ENCODE measurements around the gene TUBA4A. TPM values are rescaled to one million over a fixed set of nuclear protein-coding genes. Genes with fewer than 3 reads are reported as not detected.

The TUBA4A gene
- total and polyA plus RNA-seq, 9 of the 15 experiments (the other 6 are each of a cell fraction or from before 2014, with no cell fraction given): 25.1 to 174 (median 42.4) TPM

DNA sequence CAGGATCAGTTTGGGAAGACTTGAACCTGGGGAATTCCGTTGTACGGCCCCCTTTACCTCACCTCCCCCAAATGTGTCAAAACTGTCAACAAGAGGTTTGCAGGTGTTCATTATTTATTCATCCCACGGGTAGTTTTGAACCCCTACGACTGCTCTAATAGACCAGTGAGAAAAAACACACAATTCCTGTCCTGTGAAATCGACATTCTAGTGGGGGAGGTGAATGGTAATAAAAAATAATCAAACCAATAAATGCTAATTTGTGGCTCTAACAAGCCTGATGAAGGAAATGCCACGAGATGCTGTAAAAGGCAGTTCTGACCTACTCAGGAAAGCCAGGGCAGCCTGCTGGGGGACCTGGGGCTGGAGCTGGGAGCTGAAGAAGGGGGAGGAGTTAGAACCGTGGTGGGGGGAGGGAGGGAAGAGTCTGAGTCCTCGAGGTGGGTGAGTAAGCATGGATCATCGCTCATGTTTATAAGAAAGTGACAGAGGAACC is 25.0 kb upstream of the TUBA4A start (continued):
- TF ChIP-seq, protein P1, sequence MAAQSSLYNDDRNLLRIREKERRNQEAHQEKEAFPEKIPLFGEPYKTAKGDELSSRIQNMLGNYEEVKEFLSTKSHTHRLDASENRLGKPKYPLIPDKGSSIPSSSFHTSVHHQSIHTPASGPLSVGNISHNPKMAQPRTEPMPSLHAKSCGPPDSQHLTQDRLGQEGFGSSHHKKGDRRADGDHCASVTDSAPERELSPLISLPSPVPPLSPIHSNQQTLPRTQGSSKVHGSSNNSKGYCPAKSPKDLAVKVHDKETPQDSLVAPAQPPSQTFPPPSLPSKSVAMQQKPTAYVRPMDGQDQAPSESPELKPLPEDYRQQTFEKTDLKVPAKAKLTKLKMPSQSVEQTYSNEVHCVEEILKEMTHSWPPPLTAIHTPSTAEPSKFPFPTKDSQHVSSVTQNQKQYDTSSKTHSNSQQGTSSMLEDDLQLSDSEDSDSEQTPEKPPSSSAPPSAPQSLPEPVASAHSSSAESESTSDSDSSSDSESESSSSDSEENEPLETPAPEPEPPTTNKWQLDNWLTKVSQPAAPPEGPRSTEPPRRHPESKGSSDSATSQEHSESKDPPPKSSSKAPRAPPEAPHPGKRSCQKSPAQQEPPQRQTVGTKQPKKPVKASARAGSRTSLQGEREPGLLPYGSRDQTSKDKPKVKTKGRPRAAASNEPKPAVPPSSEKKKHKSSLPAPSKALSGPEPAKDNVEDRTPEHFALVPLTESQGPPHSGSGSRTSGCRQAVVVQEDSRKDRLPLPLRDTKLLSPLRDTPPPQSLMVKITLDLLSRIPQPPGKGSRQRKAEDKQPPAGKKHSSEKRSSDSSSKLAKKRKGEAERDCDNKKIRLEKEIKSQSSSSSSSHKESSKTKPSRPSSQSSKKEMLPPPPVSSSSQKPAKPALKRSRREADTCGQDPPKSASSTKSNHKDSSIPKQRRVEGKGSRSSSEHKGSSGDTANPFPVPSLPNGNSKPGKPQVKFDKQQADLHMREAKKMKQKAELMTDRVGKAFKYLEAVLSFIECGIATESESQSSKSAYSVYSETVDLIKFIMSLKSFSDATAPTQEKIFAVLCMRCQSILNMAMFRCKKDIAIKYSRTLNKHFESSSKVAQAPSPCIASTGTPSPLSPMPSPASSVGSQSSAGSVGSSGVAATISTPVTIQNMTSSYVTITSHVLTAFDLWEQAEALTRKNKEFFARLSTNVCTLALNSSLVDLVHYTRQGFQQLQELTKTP (IDR thresholded peaks at IDR 0.05; ENCODE audit: low read depth in 1 of 2, partially characterized antibody in 2 of 2): peak in 1 of 2 experiments; percentile 30
- TF ChIP-seq PCBP1 (IDR thresholded peaks at IDR 0.05; ENCODE audit: low read depth, low read length, poor library complexity, severe bottlenecking) (no peak), NBN (IDR thresholded peaks at IDR 0.05; ENCODE audit: low read depth) (peak; percentile 28; the same call in 1 of the 2 replicates), ZNF316 (IDR thresholded peaks at IDR 0.05) (peak; percentile 25; the same call in 1 of the 2 replicates), BHLHE40 (IDR thresholded peaks at IDR 0.05; ENCODE audit: low read length) (no peak), NFE2 (IDR thresholded peaks at IDR 0.05; ENCODE audit: low read depth) (peak; percentile 37; the same call in 1 of the 2 replicates)
- TF ChIP-seq, protein P2, sequence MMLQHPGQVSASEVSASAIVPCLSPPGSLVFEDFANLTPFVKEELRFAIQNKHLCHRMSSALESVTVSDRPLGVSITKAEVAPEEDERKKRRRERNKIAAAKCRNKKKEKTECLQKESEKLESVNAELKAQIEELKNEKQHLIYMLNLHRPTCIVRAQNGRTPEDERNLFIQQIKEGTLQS (IDR thresholded peaks at IDR 0.05): no peak; the same call in 1 of the 2 replicates
- TF ChIP-seq, protein P2 (CRISPR knock-in tag; conservative IDR thresholded peaks at IDR 0.05): no peak
- TF ChIP-seq, protein P3, sequence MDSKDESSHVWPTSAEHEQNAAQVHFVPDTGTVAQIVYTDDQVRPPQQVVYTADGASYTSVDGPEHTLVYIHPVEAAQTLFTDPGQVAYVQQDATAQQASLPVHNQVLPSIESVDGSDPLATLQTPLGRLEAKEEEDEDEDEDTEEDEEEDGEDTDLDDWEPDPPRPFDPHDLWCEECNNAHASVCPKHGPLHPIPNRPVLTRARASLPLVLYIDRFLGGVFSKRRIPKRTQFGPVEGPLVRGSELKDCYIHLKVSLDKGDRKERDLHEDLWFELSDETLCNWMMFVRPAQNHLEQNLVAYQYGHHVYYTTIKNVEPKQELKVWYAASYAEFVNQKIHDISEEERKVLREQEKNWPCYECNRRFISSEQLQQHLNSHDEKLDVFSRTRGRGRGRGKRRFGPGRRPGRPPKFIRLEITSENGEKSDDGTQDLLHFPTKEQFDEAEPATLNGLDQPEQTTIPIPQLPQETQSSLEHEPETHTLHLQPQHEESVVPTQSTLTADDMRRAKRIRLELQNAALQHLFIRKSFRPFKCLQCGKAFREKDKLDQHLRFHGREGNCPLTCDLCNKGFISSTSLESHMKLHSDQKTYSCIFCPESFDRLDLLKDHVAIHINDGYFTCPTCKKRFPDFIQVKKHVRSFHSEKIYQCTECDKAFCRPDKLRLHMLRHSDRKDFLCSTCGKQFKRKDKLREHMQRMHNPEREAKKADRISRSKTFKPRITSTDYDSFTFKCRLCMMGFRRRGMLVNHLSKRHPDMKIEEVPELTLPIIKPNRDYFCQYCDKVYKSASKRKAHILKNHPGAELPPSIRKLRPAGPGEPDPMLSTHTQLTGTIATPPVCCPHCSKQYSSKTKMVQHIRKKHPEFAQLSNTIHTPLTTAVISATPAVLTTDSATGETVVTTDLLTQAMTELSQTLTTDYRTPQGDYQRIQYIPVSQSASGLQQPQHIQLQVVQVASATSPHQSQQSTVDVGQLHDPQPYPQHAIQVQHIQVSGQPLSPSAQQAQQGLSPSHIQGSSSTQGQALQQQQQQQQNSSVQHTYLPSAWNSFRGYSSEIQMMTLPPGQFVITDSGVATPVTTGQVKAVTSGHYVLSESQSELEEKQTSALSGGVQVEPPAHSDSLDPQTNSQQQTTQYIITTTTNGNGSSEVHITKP (IDR thresholded peaks at IDR 0.05; ENCODE audit: partially characterized antibody): peak; percentile 48
- TF ChIP-seq, protein P4, sequence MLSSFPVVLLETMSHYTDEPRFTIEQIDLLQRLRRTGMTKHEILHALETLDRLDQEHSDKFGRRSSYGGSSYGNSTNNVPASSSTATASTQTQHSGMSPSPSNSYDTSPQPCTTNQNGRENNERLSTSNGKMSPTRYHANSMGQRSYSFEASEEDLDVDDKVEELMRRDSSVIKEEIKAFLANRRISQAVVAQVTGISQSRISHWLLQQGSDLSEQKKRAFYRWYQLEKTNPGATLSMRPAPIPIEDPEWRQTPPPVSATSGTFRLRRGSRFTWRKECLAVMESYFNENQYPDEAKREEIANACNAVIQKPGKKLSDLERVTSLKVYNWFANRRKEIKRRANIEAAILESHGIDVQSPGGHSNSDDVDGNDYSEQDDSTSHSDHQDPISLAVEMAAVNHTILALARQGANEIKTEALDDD (IDR thresholded peaks at IDR 0.05): 0 out of 2 replicates have a peak, but pooled peaks have one; percentile 49
- TF ChIP-seq, protein P5, sequence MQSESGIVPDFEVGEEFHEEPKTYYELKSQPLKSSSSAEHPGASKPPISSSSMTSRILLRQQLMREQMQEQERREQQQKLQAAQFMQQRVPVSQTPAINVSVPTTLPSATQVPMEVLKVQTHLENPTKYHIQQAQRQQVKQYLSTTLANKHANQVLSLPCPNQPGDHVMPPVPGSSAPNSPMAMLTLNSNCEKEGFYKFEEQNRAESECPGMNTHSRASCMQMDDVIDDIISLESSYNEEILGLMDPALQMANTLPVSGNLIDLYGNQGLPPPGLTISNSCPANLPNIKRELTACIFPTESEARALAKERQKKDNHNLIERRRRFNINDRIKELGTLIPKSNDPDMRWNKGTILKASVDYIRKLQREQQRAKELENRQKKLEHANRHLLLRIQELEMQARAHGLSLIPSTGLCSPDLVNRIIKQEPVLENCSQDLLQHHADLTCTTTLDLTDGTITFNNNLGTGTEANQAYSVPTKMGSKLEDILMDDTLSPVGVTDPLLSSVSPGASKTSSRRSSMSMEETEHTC (IDR thresholded peaks at IDR 0.05): peak; percentile 53; the same call in 1 of the 2 replicates
